Measurements from ENCODE around the gene OR12D1. TPM values are rescaled to one million over a fixed set of nuclear protein-coding genes. Genes with fewer than 3 reads are reported as not detected.
"Not testable (repeated sequence)": the region's sequence is repeated elsewhere in the genome, so short reads cannot be mapped to it uniquely, and the experiment has no call there.

The OR12D1 gene
- total RNA-seq, 2 donors from 2014 or later = not detected

GRCh38 chr6:29426654-29427053 is 11.9 kb downstream of the OR12D1 start:
- Histone ChIP-seq H3K36me3 (no peaks in the 10 kb centered on the region), H3K27me3 (no peaks in the 10 kb centered on the region), H3K4me3 (no peak overlapping the region), H3K27ac (no peak overlapping the region), H3K4me1 (no peaks in the 10 kb centered on the region), H3K9me3 (no peaks in the 10 kb centered on the region)
- TF ChIP-seq, protein P1, sequence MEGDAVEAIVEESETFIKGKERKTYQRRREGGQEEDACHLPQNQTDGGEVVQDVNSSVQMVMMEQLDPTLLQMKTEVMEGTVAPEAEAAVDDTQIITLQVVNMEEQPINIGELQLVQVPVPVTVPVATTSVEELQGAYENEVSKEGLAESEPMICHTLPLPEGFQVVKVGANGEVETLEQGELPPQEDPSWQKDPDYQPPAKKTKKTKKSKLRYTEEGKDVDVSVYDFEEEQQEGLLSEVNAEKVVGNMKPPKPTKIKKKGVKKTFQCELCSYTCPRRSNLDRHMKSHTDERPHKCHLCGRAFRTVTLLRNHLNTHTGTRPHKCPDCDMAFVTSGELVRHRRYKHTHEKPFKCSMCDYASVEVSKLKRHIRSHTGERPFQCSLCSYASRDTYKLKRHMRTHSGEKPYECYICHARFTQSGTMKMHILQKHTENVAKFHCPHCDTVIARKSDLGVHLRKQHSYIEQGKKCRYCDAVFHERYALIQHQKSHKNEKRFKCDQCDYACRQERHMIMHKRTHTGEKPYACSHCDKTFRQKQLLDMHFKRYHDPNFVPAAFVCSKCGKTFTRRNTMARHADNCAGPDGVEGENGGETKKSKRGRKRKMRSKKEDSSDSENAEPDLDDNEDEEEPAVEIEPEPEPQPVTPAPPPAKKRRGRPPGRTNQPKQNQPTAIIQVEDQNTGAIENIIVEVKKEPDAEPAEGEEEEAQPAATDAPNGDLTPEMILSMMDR (IDR thresholded peaks at IDR 0.05) = no peak
- no peak for DNase-seq (ENCODE audit: low spot score)

GRCh38 chr6:29436730-29437129 is 22.0 kb downstream of the OR12D1 start:
- not testable (repeated sequence) for H3K4me1 ChIP-seq; H3K4me3 ChIP-seq; DNase-seq (ENCODE audit: low spot score); H3K36me3 ChIP-seq; H3K27me3 ChIP-seq; H3K27ac ChIP-seq; H3K9me3 ChIP-seq

DNA sequence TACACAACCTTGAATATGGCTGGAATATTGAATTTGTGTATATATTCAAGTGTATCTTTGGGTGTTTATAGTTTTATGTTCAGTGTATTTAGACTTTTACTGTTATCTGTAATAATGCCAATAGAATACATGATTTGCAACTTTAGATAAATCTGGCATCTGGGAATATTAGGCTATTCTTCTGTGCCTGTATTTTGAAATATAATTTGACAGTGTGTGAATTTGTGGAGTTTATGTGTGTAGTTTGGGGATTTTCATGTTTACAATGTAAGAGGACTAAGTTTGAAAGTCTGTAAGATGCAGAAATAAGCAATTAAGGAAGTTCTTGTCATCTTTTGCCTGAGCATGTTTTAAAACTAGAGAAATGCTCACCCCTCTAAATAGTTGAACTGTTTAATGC is 24.3 kb downstream of the OR12D1 start, which contains the start of gene OR10C1:
Gene OR10C1 (plus strand): TSS at position 301 of the 400 bp plus-strand sequence. CDS start 710 bp downstream, outside the sequence.
- Histone ChIP-seq H3K36me3 (no peaks in the 10 kb centered on the region), H3K4me1 (no peaks in the 10 kb centered on the region), H3K9me3 (no peaks in the 10 kb centered on the region), H3K27ac (no peak within 1 kb of the TSS), H3K4me3 (no peak within 1 kb of the TSS), H3K27me3 (no peaks in the 10 kb centered on the region)
- no peak for DNase-seq (ENCODE audit: low spot score)
- TF ChIP-seq, protein P1 (IDR thresholded peaks at IDR 0.05) = no peak

- H3K9me3 ChIP-seq = no peaks in the 10 kb centered on the region
- no peak overlapping the region for H3K4me3 ChIP-seq
- TF ChIP-seq, protein P1 (IDR thresholded peaks at IDR 0.05) = no peak
- DNase-seq (ENCODE audit: low spot score) = no peak
- no peak overlapping the region for H3K27ac ChIP-seq
- H3K27me3 ChIP-seq = no peaks in the 10 kb centered on the region
- H3K36me3 ChIP-seq = no peaks in the 10 kb centered on the region
- H3K4me1 ChIP-seq = no peaks in the 10 kb centered on the region
Measured at GRCh38 chr6:29442719-29443118, 28.0 kb downstream of the OR12D1 start.

DNA sequence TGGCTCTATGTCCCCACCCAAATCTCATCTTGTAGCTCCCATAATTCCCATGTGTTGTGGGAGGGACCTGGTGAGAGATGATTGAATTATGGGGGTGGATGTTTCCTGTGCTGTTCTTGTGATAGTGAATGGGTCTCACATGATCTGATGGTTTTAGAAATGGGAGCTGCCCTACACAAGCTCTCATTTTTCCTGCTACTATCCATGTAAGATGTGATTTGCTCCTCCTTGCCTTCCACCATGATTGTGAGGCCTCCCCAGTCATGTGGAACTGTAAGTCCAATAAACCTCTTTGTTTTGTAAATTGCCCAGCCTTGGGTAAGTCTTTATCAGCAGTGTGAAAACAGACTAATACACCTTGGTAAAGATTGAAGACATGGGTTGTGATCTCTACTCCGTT is 29.3 kb downstream of the OR12D1 start:
- DNase-seq (ENCODE audit: low spot score); H3K27ac ChIP-seq; H3K36me3 ChIP-seq; H3K9me3 ChIP-seq; H3K4me1 ChIP-seq; H3K27me3 ChIP-seq; H3K4me3 ChIP-seq: not testable (repeated sequence)

DNA sequence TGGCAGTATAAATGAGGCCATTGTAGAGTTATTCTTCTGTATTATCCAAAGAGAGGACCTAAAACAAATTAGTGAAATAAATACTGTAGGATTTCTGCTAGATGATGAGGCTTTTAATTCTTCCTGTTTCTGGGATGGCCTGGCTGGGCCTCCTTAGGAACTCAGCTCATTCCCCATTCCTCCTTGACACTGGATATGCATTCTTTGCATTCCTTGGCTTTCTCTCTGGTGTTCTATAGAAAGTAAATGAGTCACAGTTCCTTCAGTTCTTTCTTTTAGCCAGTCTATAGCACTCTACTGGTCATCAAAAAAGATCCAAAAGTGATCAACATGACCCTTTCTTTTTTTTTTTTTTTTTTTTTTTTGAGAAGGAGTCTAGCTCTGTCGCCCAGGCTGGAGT is 32.9 kb downstream of the OR12D1 start:
- Histone ChIP-seq H3K27me3 (no peaks in the 10 kb centered on the region), H3K9me3 (peaks cover 0 to 9% of the 10 kb centered on the region in 2 donors), H3K4me3 (no peak overlapping the region), H3K36me3 (no peaks in the 10 kb centered on the region), H3K4me1 (no peaks in the 10 kb centered on the region), H3K27ac (no peak overlapping the region)
- DNase-seq (ENCODE audit: low spot score) = no peak
- TF ChIP-seq, protein P1 (IDR thresholded peaks at IDR 0.05) = no peak

- no peak overlapping the region for H3K4me3 ChIP-seq
- no peaks in the 10 kb centered on the region for H3K36me3 ChIP-seq
- H3K9me3 ChIP-seq = peaks cover 0 to 9% of the 10 kb centered on the region in 2 donors
- no peaks in the 10 kb centered on the region for H3K27me3 ChIP-seq
- TF ChIP-seq, protein P1 (IDR thresholded peaks at IDR 0.05) = no peak
- no peak overlapping the region for H3K27ac ChIP-seq
- DNase-seq (ENCODE audit: low spot score) = no peak
- no peaks in the 10 kb centered on the region for H3K4me1 ChIP-seq
Measured at GRCh38 chr6:29451471-29452193, 36.9 kb downstream of the OR12D1 start.

Measured in right atrium auricular region (tissue), 2 donors.